Fibroblast of skin of left quadriceps (primary cell): ENCODE results near the gene TANC1.

Source experiments
- DNase-seq, 2 experiments: peaks; one replicate each; pipeline ENCODE4 v3.0.0-alpha.2; 2013; ENCODE audit warnings: low read depth in 2 of 2

TANC1 gene

GRCh38 chr2:159266554-159266953, 298.1 kb downstream of the TANC1 start:
- DNase-seq = no peak

- DNase-seq = no peak
Measured at GRCh38 chr2:159267921-159268320, 299.5 kb downstream of the TANC1 start.

- no peak for DNase-seq
Measured at GRCh38 chr2:159270744-159271379, 302.4 kb downstream of the TANC1 start.

- DNase-seq = no peak
Measured at GRCh38 chr2:159272156-159272555, 303.7 kb downstream of the TANC1 start.

GRCh38 chr2:159275111-159275510, 306.7 kb downstream of the TANC1 start:
- DNase-seq = no peak

GRCh38 chr2:159279700-159280099, 311.3 kb downstream of the TANC1 start:
- DNase-seq = no peak

GRCh38 chr2:159281002-159281401, 312.6 kb downstream of the TANC1 start:
- no peak for DNase-seq
